Caco-2 (cell line): Measurements from ENCODE around the gene SLC3A2. TPM values are rescaled to one million over a fixed set of nuclear protein-coding genes. Genes with fewer than 3 reads are reported as not detected.

Experiments used
- BruUV-seq: library from RNA; stranded (reverse); fragments of 400-500 nt; replicated peaks from 2 replicates; lab custom pipeline; 2021; lab: Mats Ljungman, UMichigan
- CTCF ChIA-PET: fragments of 300-600 bp; sonication (Branson Sonifier 250); formaldehyde crosslinking; loops from one replicate; lab custom pipeline; 2022; ENCODE audit warnings: antibody characterized with exemption; lab: Charles Lee
- POLR2A ChIA-PET: fragments of 300-600 bp; sonication (Branson Sonifier 250); formaldehyde crosslinking; loops from one replicate; lab custom pipeline; 2022; ENCODE audit warnings: antibody characterized with exemption; lab: Charles Lee
- DNase-seq, 2 experiments: peaks; one replicate each; pipeline versions ENCODE4 v3.0.0 to v3.0.0-alpha.2; 2020 to 2022
- H3K27me3 ChIP-seq: replicated peaks from 2 replicates; pipeline ENCODE4 v1.6.0; 2011; ENCODE audit warnings: low read length; ENCODE audit not compliant: control insufficient read depth, insufficient read depth
- H3K36me3 ChIP-seq: 2 replicates; pipeline ENCODE4 v1.5.1; 2011; ENCODE audit warnings: low read length; ENCODE audit not compliant: control insufficient read depth, insufficient read depth
- H3K4me1 ChIP-seq: fragments of 250-450 bp; sonication (Bioruptor Pico); 2 replicates; pipeline ENCODE4 v1.5.1; 2020; ENCODE audit warnings: mild to moderate bottlenecking
- H3K4me3 ChIP-seq: 2 replicates; pipeline ENCODE4 v1.5.1; 2011; ENCODE audit warnings: low read depth, mild to moderate bottlenecking, control low read depth, low read length
- H3K9me3 ChIP-seq: fragments of 250-450 bp; sonication (Bioruptor Pico); 2 replicates; pipeline ENCODE4 v1.5.1; 2020; ENCODE audit warnings: mild to moderate bottlenecking, moderate library complexity
- H3K27ac Mint-ChIP-seq: one replicate; pipeline ENCODE4 v1.8.0; 2022; ENCODE audit warnings: mixed read lengths; ENCODE audit not compliant: unreplicated experiment
- H3K27me3 Mint-ChIP-seq: one replicate; pipeline ENCODE4 v1.8.0; 2022; ENCODE audit warnings: mixed read lengths; ENCODE audit not compliant: insufficient read depth, unreplicated experiment
- H3K36me3 Mint-ChIP-seq: one replicate; pipeline ENCODE4 v1.8.0; 2022; ENCODE audit warnings: mild to moderate bottlenecking, mixed read lengths; ENCODE audit not compliant: insufficient read depth, unreplicated experiment
- H3K4me1 Mint-ChIP-seq: one replicate; pipeline ENCODE4 v1.8.0; 2022; ENCODE audit warnings: low read depth, mixed read lengths; ENCODE audit not compliant: unreplicated experiment
- H3K4me3 Mint-ChIP-seq: one replicate; pipeline ENCODE4 v1.8.0; 2022; ENCODE audit warnings: mild to moderate bottlenecking, moderate library complexity, mixed read lengths; ENCODE audit not compliant: unreplicated experiment
- H3K9me3 Mint-ChIP-seq: one replicate; pipeline ENCODE4 v1.8.0; 2022; ENCODE audit warnings: mixed read lengths; ENCODE audit not compliant: unreplicated experiment
- intact Hi-C: fragments of 100-400 bp; cut with micrococcal nuclease; formaldehyde crosslinking; loops from one replicate; pipeline ENCODE4 v1.10.0; 2022; ENCODE audit not compliant: unreplicated experiment
- total RNA-seq: library from RNA; stranded (reverse); gene quantifications from 2 replicates; pipeline ENCODE4 v1.2.3, GENCODE V29; 2022
- TF ChIP-seq, protein P1 (sequence below), 2 experiments: fragments of 200-600 bp in 1 of 2; IDR thresholded peaks; 1 replicate in 1 of 2; 2 replicates in 1 of 2; pipeline versions ENCODE4 v1.5.1 to v1.8.0; 2011 to 2022; ENCODE audit warnings: antibody characterized with exemption in 1 of 2, control low read depth in 1 of 2, inconsistent platforms in 1 of 2, low read depth in 1 of 2, low read length in 1 of 2, mild to moderate bottlenecking in 1 of 2, moderate library complexity in 1 of 2; ENCODE audit not compliant: insufficient read depth in 1 of 2, severe bottlenecking in 1 of 2, unreplicated experiment in 1 of 2

The SLC3A2 gene
- total RNA-seq, 1 experiment from 2014 or later, result 879 TPM

DNA sequence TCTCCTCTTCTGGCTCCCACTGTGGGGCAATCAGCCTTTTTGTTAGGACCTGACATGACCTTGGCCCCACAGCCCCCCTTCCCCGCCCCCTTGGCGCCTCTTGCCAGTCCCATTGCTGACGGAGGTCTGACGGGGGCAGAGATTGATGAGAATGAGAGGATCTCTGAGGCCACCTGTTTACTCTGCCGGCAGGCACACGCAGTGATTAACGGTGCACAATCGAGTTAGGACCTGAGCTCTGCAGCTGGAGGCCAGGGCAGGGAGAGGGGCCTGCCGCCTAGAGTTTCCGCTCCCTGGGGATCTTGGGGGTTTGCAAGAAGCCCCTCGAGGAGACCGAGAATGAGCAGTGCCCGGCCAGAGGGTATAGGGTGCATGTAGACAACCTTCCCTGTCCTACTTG lies 47.3 kb downstream of the SLC3A2 start:
- Mint-ChIP-seq H3K27me3 (no peaks in the 10 kb centered on the region), H3K4me3 (no peak overlapping the region), H3K27ac (no peak overlapping the region), H3K36me3 (no peaks in the 10 kb centered on the region), H3K9me3 (no peaks in the 10 kb centered on the region), H3K4me1 (peaks cover 18% of the 10 kb centered on the region)
- intact Hi-C loops, result no loop called here
- TF ChIP-seq, protein P1, sequence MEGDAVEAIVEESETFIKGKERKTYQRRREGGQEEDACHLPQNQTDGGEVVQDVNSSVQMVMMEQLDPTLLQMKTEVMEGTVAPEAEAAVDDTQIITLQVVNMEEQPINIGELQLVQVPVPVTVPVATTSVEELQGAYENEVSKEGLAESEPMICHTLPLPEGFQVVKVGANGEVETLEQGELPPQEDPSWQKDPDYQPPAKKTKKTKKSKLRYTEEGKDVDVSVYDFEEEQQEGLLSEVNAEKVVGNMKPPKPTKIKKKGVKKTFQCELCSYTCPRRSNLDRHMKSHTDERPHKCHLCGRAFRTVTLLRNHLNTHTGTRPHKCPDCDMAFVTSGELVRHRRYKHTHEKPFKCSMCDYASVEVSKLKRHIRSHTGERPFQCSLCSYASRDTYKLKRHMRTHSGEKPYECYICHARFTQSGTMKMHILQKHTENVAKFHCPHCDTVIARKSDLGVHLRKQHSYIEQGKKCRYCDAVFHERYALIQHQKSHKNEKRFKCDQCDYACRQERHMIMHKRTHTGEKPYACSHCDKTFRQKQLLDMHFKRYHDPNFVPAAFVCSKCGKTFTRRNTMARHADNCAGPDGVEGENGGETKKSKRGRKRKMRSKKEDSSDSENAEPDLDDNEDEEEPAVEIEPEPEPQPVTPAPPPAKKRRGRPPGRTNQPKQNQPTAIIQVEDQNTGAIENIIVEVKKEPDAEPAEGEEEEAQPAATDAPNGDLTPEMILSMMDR (IDR thresholded peaks at IDR 0.05; ENCODE audit: insufficient read depth in 1 of 2, low read depth in 1 of 2, low read length in 1 of 2, severe bottlenecking in 1 of 2, unreplicated experiment in 1 of 2), result no peak
- H3K4me1 ChIP-seq, result peaks cover 31% of the 10 kb centered on the region
- H3K4me3 ChIP-seq, result no peak overlapping the region
- BruUV-seq, result no TSS peak
- CTCF ChIA-PET, result no interaction called here
- DNase-seq, result no peak
- H3K9me3 ChIP-seq, result no peaks in the 10 kb centered on the region
- POLR2A ChIA-PET, result no interaction called here
- H3K27me3 ChIP-seq, result no peaks in the 10 kb centered on the region
- H3K36me3 ChIP-seq, result no peaks in the 10 kb centered on the region

DNA sequence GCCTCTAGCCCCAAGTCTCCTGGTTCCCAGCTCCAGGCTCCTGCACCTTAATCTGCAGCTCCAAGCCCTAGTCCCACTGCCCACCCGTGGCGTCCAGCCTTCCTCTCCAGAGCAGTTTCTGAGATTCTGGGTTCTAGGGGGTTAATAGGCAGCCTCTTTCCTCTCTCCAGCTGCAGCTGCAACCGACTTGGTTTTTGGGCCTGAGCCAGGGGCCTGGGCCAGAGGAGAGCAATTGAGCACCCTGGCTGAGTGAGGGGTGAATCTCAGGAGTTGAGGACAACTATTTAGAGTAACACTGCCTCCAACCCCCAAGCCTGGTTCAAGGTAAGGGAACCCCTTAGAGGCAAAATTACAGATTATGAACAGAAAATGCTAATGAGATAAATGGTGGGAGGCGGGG lies 49.5 kb downstream of the SLC3A2 start:
- Histone ChIP-seq H3K9me3 (no peaks in the 10 kb centered on the region), H3K27me3 (no peaks in the 10 kb centered on the region), H3K4me1 (peaks cover 34% of the 10 kb centered on the region), H3K36me3 (no peaks in the 10 kb centered on the region), H3K4me3 (no peak overlapping the region)
- TF ChIP-seq, protein P1 (IDR thresholded peaks at IDR 0.05; ENCODE audit: insufficient read depth in 1 of 2, low read depth in 1 of 2, low read length in 1 of 2, severe bottlenecking in 1 of 2, unreplicated experiment in 1 of 2), result no peak
- Mint-ChIP-seq H3K27ac (no peak overlapping the region), H3K36me3 (no peaks in the 10 kb centered on the region), H3K4me1 (peaks cover 18% of the 10 kb centered on the region), H3K27me3 (no peaks in the 10 kb centered on the region), H3K4me3 (no peak overlapping the region), H3K9me3 (no peaks in the 10 kb centered on the region)
- DNase-seq, result no peak
- intact Hi-C loops, result no loop called here
- no TSS peak for BruUV-seq
- ChIA-PET CTCF (no interaction called here), POLR2A (no interaction called here)

DNA sequence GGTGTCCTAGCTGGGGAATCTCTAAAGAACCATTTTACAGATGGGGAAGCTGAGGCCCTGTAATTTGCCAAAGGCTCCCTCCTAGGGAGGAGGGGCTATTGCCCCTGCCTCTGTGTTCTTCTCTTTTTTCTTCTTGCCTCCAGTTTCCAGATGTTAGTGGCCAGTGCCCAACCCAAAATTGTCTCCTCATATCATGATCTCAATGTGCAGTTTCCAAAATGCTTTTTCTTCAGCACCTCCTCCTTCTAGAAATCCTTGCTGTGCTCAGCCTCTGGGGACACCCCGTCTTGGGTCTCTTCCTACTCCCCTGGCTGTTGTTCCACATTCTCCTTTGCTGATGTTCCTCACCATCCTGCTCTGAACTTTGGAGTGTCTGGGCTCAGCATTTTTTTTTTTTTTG lies 50.0 kb downstream of the SLC3A2 start:
- TF ChIP-seq, protein P1 (IDR thresholded peaks at IDR 0.05; ENCODE audit: insufficient read depth in 1 of 2, low read depth in 1 of 2, low read length in 1 of 2, severe bottlenecking in 1 of 2, unreplicated experiment in 1 of 2), result no peak
- no peaks in the 10 kb centered on the region for H3K9me3 Mint-ChIP-seq
- Histone ChIP-seq H3K4me1 (peaks cover 34% of the 10 kb centered on the region), H3K9me3 (no peaks in the 10 kb centered on the region), H3K36me3 (no peaks in the 10 kb centered on the region), H3K4me3 (no peak overlapping the region), H3K27me3 (no peaks in the 10 kb centered on the region)
- CTCF ChIA-PET, result interaction anchor here (0.8 to 1.1 kb wide), 2 partner anchors 21 to 44 kb away, joined by 3 read pairs; no protein-coding TSS in a partner anchor
- no peaks in the 10 kb centered on the region for H3K36me3 Mint-ChIP-seq
- intact Hi-C loops, result no loop called here
- H3K27me3 Mint-ChIP-seq, result no peaks in the 10 kb centered on the region
- no peak overlapping the region for H3K4me3 Mint-ChIP-seq
- no peak for DNase-seq
- no peak overlapping the region for H3K27ac Mint-ChIP-seq
- H3K4me1 Mint-ChIP-seq, result peaks cover 18% of the 10 kb centered on the region
- POLR2A ChIA-PET, result no interaction called here
- BruUV-seq, result no TSS peak
